IMR-90 (cell line): ENCODE results near the gene CCDC40. TPM values are rescaled to one million over a fixed set of nuclear protein-coding genes. Genes with fewer than 3 reads are reported as not detected.

ENCODE experiments used
- ATAC-seq: fragments of 200-7000 bp; cut with Tn5 transposase; 2 replicates; pipeline ENCODE4 v1.9.1; 2020; ENCODE audit warnings: low read depth, mild to moderate bottlenecking, moderate library complexity
- BruUV-seq: library from RNA; stranded (reverse); fragments of 400-500 nt; replicated peaks from 2 replicates; lab custom pipeline; 2021; lab: Mats Ljungman, UMichigan
- CTCF ChIA-PET: fragments of 300-600 bp; formaldehyde crosslinking; extraction: SDS; loops from one replicate; lab custom pipeline; 2021; ENCODE audit warnings: antibody characterized with exemption; lab: Yijun Ruan, JAX
- POLR2A ChIA-PET: fragments of 300-600 bp; sonication (Branson Sonifier 250); formaldehyde crosslinking; loops from one replicate; lab custom pipeline; 2022; ENCODE audit warnings: antibody characterized with exemption; ENCODE audit not compliant: unreplicated experiment; lab: Charles Lee
- DNase-seq: peaks from one replicate; pipeline ENCODE4 v3.0.0; 2013
- H2AFZ ChIP-seq: replicated peaks from 2 replicates; pipeline ENCODE3; 2013; ENCODE audit warnings: low read length, mild to moderate bottlenecking; ENCODE audit not compliant: poor library complexity
- H2AK5ac ChIP-seq: 2 replicates; pipeline ENCODE4 v1.6.1; 2013; ENCODE audit warnings: low read depth, low read length, inconsistent platforms
- H2AK9ac ChIP-seq: replicated peaks from 2 replicates; pipeline ENCODE3; 2013; ENCODE audit warnings: mild to moderate bottlenecking, low read depth, low read length, moderate library complexity; ENCODE audit not compliant: poor library complexity
- H2BK120ac ChIP-seq: 2 replicates; pipeline ENCODE4 v1.6.1; 2013; ENCODE audit warnings: low read depth, low read length, inconsistent platforms
- H2BK15ac ChIP-seq: 3 replicates; pipeline ENCODE4 v1.6.1; 2013; ENCODE audit warnings: low read depth, low read length, inconsistent platforms
- H2BK20ac ChIP-seq: 2 replicates; pipeline ENCODE4 v1.6.1; 2013; ENCODE audit warnings: low read depth, mild to moderate bottlenecking, inconsistent platforms, low read length, moderate library complexity
- H2BK5ac ChIP-seq: 2 replicates; pipeline ENCODE4 v1.6.1; 2013; ENCODE audit warnings: mild to moderate bottlenecking, low read depth, low read length, inconsistent platforms; ENCODE audit not compliant: poor library complexity, severe bottlenecking
- H3K14ac ChIP-seq: replicated peaks from 2 replicates; pipeline ENCODE4 v1.6.1; 2013; ENCODE audit warnings: low read depth, low read length, inconsistent platforms
- H3K18ac ChIP-seq: 2 replicates; pipeline ENCODE4 v1.6.1; 2013; ENCODE audit warnings: low read depth, low read length, control low read depth
- H3K23ac ChIP-seq: 2 replicates; pipeline ENCODE4 v1.6.1; 2013; ENCODE audit warnings: low read depth, low read length, inconsistent platforms
- H3K27ac ChIP-seq: 2 replicates; pipeline ENCODE4 v1.5.1; 2013; ENCODE audit warnings: mild to moderate bottlenecking, control low read depth, low read length; ENCODE audit not compliant: insufficient read depth
- H3K27me3 ChIP-seq: 2 replicates; pipeline ENCODE4 v1.6.1; 2013; ENCODE audit warnings: low read length; ENCODE audit not compliant: control insufficient read depth, insufficient read depth
- H3K36me3 ChIP-seq: 2 replicates; pipeline ENCODE4 v1.6.1; 2013; ENCODE audit warnings: low read length, mixed read lengths; ENCODE audit not compliant: control insufficient read depth, insufficient read depth
- H3K4ac ChIP-seq: 2 replicates; pipeline ENCODE4 v1.6.1; 2013; ENCODE audit warnings: low read depth, low read length, inconsistent platforms
- H3K4me1 ChIP-seq: 2 replicates; pipeline ENCODE4 v1.6.1; 2013; ENCODE audit warnings: low read length, mixed read lengths; ENCODE audit not compliant: control insufficient read depth, insufficient read depth
- H3K4me2 ChIP-seq: 2 replicates; pipeline ENCODE4 v1.6.1; 2013; ENCODE audit warnings: low read depth, mild to moderate bottlenecking, control low read depth, low read length, moderate library complexity
- H3K4me3 ChIP-seq: 2 replicates; pipeline ENCODE4 v1.5.1; 2013; ENCODE audit warnings: low read depth, mild to moderate bottlenecking, control low read depth, low read length, moderate library complexity; ENCODE audit not compliant: insufficient read depth
- H3K56ac ChIP-seq: 2 replicates; pipeline ENCODE4 v1.6.1; 2013; ENCODE audit warnings: low read length, inconsistent platforms; ENCODE audit not compliant: insufficient read depth; ENCODE audit errors: extremely low read depth
- H3K79me1 ChIP-seq, 2 experiments: 2 replicates each; pipeline ENCODE4 v1.6.1; 2013; ENCODE audit warnings: low read length in 2 of 2, inconsistent platforms in 1 of 2, low read depth in 1 of 2
- H3K9ac ChIP-seq: 2 replicates; pipeline ENCODE4 v1.6.1; 2013; ENCODE audit warnings: low read depth, low read length, control low read depth
- H3K9me1 ChIP-seq: 2 replicates; pipeline ENCODE4 v1.6.1; 2013; ENCODE audit warnings: low read length, inconsistent platforms; ENCODE audit not compliant: insufficient read depth
- H3K9me3 ChIP-seq: 2 replicates; pipeline ENCODE4 v1.6.1; 2013; ENCODE audit warnings: low read length; ENCODE audit not compliant: control insufficient read depth, insufficient read depth
- H4K20me1 ChIP-seq: 2 replicates; pipeline ENCODE4 v1.6.1; 2013; ENCODE audit warnings: low read length, inconsistent platforms; ENCODE audit not compliant: insufficient read depth
- H4K5ac ChIP-seq: 2 replicates; pipeline ENCODE4 v1.6.1; 2013; ENCODE audit warnings: mild to moderate bottlenecking, low read depth, low read length, control low read depth
- H4K8ac ChIP-seq, 2 experiments: 2 replicates each; pipeline ENCODE4 v1.6.1; 2013; ENCODE audit warnings: low read depth in 2 of 2, low read length in 2 of 2, control low read depth in 1 of 2, inconsistent platforms in 1 of 2
- H4K91ac ChIP-seq: 2 replicates; pipeline ENCODE4 v1.6.1; 2013; ENCODE audit warnings: low read depth, low read length, inconsistent platforms; ENCODE audit not compliant: insufficient read depth
- BHLHE40 ChIP-seq: fragments of 150-350 bp; IDR thresholded peaks from 2 replicates; pipeline ENCODE4 v1.6.1; 2016; ENCODE audit warnings: mild to moderate bottlenecking, low read depth, low read length
- CEBPB ChIP-seq: IDR thresholded peaks from 2 replicates; pipeline ENCODE4 v1.6.1; 2012; ENCODE audit warnings: low read depth, low read length, improper control_type of control experiment
- CHD1 ChIP-seq: IDR thresholded peaks from 2 replicates; pipeline ENCODE4 v1.6.1; 2012; ENCODE audit warnings: low read depth, low read length, improper control_type of control experiment
- FOS ChIP-seq: fragments of 150-350 bp; IDR thresholded peaks from 2 replicates; pipeline ENCODE4 v1.6.1; 2016; ENCODE audit warnings: low read depth, low read length
- MAFK ChIP-seq: IDR thresholded peaks from 2 replicates; pipeline ENCODE4 v1.6.1; 2012; ENCODE audit warnings: low read depth, low read length, improper control_type of control experiment
- MAZ ChIP-seq: IDR thresholded peaks from 2 replicates; pipeline ENCODE4 v1.6.1; 2012; ENCODE audit warnings: low read depth, mild to moderate bottlenecking, low read length, improper control_type of control experiment, moderate library complexity, borderline replicate concordance
- MXI1 ChIP-seq: IDR thresholded peaks from 2 replicates; pipeline ENCODE4 v1.6.1; 2012; ENCODE audit warnings: low read depth, mild to moderate bottlenecking, low read length, moderate library complexity, borderline replicate concordance
- NFE2L2 ChIP-seq: fragments of 150-350 bp; IDR thresholded peaks from 2 replicates; pipeline ENCODE4 v1.6.1; 2016; ENCODE audit warnings: low read depth, mild to moderate bottlenecking, low read length
- POLR2A ChIP-seq: IDR thresholded peaks from 2 replicates; pipeline ENCODE4 v1.6.1; 2012; ENCODE audit warnings: mild to moderate bottlenecking, low read depth, low read length
- RAD21 ChIP-seq: IDR thresholded peaks from 2 replicates; pipeline ENCODE4 v1.6.1; 2012; ENCODE audit warnings: low read length, improper control_type of control experiment
- RCOR1 ChIP-seq: IDR thresholded peaks from 2 replicates; pipeline ENCODE4 v1.6.1; 2012; ENCODE audit warnings: mild to moderate bottlenecking, low read length, improper control_type of control experiment; ENCODE audit not compliant: insufficient replicate concordance
- RFX5 ChIP-seq: IDR thresholded peaks from 2 replicates; pipeline ENCODE4 v1.8.0; 2012; ENCODE audit warnings: low read depth, mild to moderate bottlenecking, low read length, moderate library complexity
- SMC3 ChIP-seq: fragments of 150-350 bp; IDR thresholded peaks from 2 replicates; pipeline ENCODE4 v1.6.1; 2016; ENCODE audit warnings: low read depth, mild to moderate bottlenecking, antibody characterized with exemption, low read length, moderate library complexity
- WGBS, 2 experiments: methylation state at CpG; one replicate each; pipeline versions ENCODE4 v1.1.5 to v1.1.7; 2013; ENCODE audit warnings: missing lambda C conversion rate in 2 of 2; ENCODE audit not compliant: insufficient read length in 1 of 2; ENCODE audit errors: extremely low coverage in 2 of 2; 5-methylcytosine and 5-hydroxymethylcytosine counted together
- dilution Hi-C: fragments of 300-500 bp; cut with HindIII; formaldehyde crosslinking; loops from one replicate; pipeline ENCODE4 v1.14.3; 2018; ENCODE audit warnings: low sequenced_read_pairs; ENCODE audit not compliant: unreplicated experiment
- in situ Hi-C: fragments of 300-500 bp; cut with MboI; formaldehyde crosslinking; loops from 3 replicates; pipeline ENCODE4 v1.14.3; 2019; ENCODE audit warnings: low sequenced_read_pairs, inconsistent platforms, mixed read lengths
- intact Hi-C: fragments of 100-400 bp; cut with micrococcal nuclease; formaldehyde crosslinking; loops from 2 replicates; pipeline ENCODE4 v1.10.0; 2022
- polyA plus RNA-seq, 3 experiments: library from polyadenylated mRNA; depleted of rRNA; stranded (reverse); fragments of >200 nt; gene quantifications; 2 replicates each; pipeline ENCODE4 v1.2.3, GENCODE V29; 2012; ENCODE audit warnings: low replicate concordance in 1 of 3
- total RNA-seq: library from RNA; depleted of rRNA; stranded (reverse); fragments of >200 nt; gene quantifications from 2 replicates; pipeline ENCODE4 v1.2.3, GENCODE V29; 2012
- TF ChIP-seq, protein P1 (sequence below): fragments of 150-350 bp; IDR thresholded peaks from 2 replicates; pipeline ENCODE4 v1.6.1; 2016; ENCODE audit warnings: low read depth, mild to moderate bottlenecking, low read length, moderate library complexity, borderline replicate concordance
- TF ChIP-seq, protein P2 (sequence below): conservative IDR thresholded peaks from 2 replicates; pipeline ENCODE4 v1.5.1; 2012; ENCODE audit warnings: mild to moderate bottlenecking, low read depth, low read length, improper control_type of control experiment
- TF ChIP-seq, protein P3 (sequence below): fragments of 150-350 bp; IDR thresholded peaks from 2 replicates; pipeline ENCODE4 v1.6.1; 2017; ENCODE audit warnings: mild to moderate bottlenecking, antibody characterized with exemption, low read length, low read depth

Gene CCDC40
- total and polyA plus RNA-seq, 2 of the 4 experiments (the other 2 are of a cell fraction) = 0.90 to 4.7 TPM

DNA sequence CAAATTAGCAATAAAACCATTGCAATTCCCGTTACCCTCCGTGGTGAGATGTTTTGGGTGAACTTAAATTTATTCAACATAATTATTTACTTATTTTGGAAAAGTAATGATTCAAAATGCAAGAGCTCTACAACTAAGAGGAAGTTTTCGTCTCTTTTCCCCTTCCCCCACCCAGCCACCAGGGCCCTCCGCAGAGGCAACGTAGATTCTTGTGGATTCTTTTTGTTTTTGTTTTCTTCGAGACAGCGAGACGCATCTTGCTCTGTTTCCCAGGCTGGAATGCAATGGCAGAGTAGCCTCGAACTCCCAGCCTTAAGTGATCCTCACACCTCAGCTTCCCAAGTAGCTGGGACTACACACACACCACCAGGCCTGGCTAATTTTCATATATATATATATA is 19.2 kb downstream of the CCDC40 start:
- Histone ChIP-seq H3K56ac (no peak overlapping the region), H3K79me1 (no peaks in the 10 kb centered on the region), H3K36me3 (peaks cover 12% of the 10 kb centered on the region; the same call in 1 of the 2 replicates), H2BK5ac (no peak overlapping the region), H3K9me1 (no peaks in the 10 kb centered on the region), H3K14ac (no peak overlapping the region), H3K23ac (no peak overlapping the region), H3K9me3 (no peaks in the 10 kb centered on the region), H3K4ac (no peak overlapping the region), H4K91ac (no peak overlapping the region), H2AK9ac (no peak overlapping the region), H3K18ac (no peak overlapping the region), H4K20me1 (no peaks in the 10 kb centered on the region), H2BK120ac (no peak overlapping the region), H2AK5ac (no peak overlapping the region), H3K4me3 (no peak overlapping the region), H4K5ac (no peak overlapping the region), H2BK20ac (no peak overlapping the region), H2AFZ (no peak overlapping the region), H4K8ac (no peak overlapping the region), H3K27me3 (no peaks in the 10 kb centered on the region), H3K27ac (no peak overlapping the region), H2BK15ac (no peak overlapping the region), H3K4me2 (no peak overlapping the region), H3K9ac (no peak overlapping the region), H3K4me1 (peaks cover 4% of the 10 kb centered on the region)
- ChIA-PET CTCF (no interaction called here), POLR2A (no interaction called here)
- BruUV-seq = no TSS peak
- dilution Hi-C loops (no loop called here), in situ Hi-C loops (no loop called here), intact Hi-C loops (no loop called here)
- ATAC-seq (no peak), DNase-seq (no peak)
- no CpG with 5 or more reads among the region's 9 CpGs for WGBS, 2 experiments
- no peak for TF ChIP-seq RAD21
- TF ChIP-seq MXI1 = no peak
- TF ChIP-seq RCOR1 = no peak
- TF ChIP-seq POLR2A = no peak
- no peak for TF ChIP-seq FOS
- no peak for TF ChIP-seq MAZ
- TF ChIP-seq NFE2L2 = no peak
- no peak for TF ChIP-seq CHD1
- TF ChIP-seq, protein P1, sequence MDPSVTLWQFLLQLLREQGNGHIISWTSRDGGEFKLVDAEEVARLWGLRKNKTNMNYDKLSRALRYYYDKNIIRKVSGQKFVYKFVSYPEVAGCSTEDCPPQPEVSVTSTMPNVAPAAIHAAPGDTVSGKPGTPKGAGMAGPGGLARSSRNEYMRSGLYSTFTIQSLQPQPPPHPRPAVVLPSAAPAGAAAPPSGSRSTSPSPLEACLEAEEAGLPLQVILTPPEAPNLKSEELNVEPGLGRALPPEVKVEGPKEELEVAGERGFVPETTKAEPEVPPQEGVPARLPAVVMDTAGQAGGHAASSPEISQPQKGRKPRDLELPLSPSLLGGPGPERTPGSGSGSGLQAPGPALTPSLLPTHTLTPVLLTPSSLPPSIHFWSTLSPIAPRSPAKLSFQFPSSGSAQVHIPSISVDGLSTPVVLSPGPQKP = no peak
- no peak for TF ChIP-seq CEBPB
- no peak for TF ChIP-seq BHLHE40
- TF ChIP-seq, protein P2, sequence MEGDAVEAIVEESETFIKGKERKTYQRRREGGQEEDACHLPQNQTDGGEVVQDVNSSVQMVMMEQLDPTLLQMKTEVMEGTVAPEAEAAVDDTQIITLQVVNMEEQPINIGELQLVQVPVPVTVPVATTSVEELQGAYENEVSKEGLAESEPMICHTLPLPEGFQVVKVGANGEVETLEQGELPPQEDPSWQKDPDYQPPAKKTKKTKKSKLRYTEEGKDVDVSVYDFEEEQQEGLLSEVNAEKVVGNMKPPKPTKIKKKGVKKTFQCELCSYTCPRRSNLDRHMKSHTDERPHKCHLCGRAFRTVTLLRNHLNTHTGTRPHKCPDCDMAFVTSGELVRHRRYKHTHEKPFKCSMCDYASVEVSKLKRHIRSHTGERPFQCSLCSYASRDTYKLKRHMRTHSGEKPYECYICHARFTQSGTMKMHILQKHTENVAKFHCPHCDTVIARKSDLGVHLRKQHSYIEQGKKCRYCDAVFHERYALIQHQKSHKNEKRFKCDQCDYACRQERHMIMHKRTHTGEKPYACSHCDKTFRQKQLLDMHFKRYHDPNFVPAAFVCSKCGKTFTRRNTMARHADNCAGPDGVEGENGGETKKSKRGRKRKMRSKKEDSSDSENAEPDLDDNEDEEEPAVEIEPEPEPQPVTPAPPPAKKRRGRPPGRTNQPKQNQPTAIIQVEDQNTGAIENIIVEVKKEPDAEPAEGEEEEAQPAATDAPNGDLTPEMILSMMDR = no peak
- no peak for TF ChIP-seq MAFK
- TF ChIP-seq, protein P3, sequence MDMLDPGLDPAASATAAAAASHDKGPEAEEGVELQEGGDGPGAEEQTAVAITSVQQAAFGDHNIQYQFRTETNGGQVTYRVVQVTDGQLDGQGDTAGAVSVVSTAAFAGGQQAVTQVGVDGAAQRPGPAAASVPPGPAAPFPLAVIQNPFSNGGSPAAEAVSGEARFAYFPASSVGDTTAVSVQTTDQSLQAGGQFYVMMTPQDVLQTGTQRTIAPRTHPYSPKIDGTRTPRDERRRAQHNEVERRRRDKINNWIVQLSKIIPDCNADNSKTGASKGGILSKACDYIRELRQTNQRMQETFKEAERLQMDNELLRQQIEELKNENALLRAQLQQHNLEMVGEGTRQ = no peak
- no peak for TF ChIP-seq RFX5
- TF ChIP-seq SMC3 = no peak
